ENCODE measurements around the gene RPTOR.

Gene RPTOR

GRCh38 chr17:80855196-80855947 lies 310.7 kb downstream of the RPTOR start:
- peak in 1 of 5 experiments; percentile 70 for DNase-seq

GRCh38 chr17:80855948-80856862 lies 311.6 kb downstream of the RPTOR start:
- DNase-seq: peak in 3 of 5 experiments; percentile 42 to 99 (median 78)

GRCh38 chr17:80856863-80857755 lies 312.5 kb downstream of the RPTOR start:
- no peak for DNase-seq

GRCh38 chr17:80857756-80858171 lies 313.1 kb downstream of the RPTOR start:
- DNase-seq: no peak

- no peak for DNase-seq
Measured at GRCh38 chr17:80858301-80859001, 313.8 kb downstream of the RPTOR start.

GRCh38 chr17:80859002-80859941 lies 314.6 kb downstream of the RPTOR start:
- no peak for DNase-seq

GRCh38 chr17:80860101-80860671 lies 315.5 kb downstream of the RPTOR start:
- no peak for DNase-seq

GRCh38 chr17:80860703-80861417 lies 316.2 kb downstream of the RPTOR start:
- DNase-seq: no peak

- DNase-seq: no peak
Measured at GRCh38 chr17:80861418-80861815, 316.8 kb downstream of the RPTOR start.

- peak in 3 of 5 experiments; percentile 37 to 86 (median 43) for DNase-seq
Measured at GRCh38 chr17:80861892-80862291, 317.3 kb downstream of the RPTOR start.

- DNase-seq: no peak
Measured at GRCh38 chr17:80862481-80862961, 317.9 kb downstream of the RPTOR start.

- no peak for DNase-seq
Measured at GRCh38 chr17:80862978-80863377, 318.3 kb downstream of the RPTOR start.

- no peak for DNase-seq
Measured at GRCh38 chr17:80863626-80864025, 319.0 kb downstream of the RPTOR start.

GRCh38 chr17:80864751-80865150 lies 320.1 kb downstream of the RPTOR start:
- no peak for DNase-seq

GRCh38 chr17:80866050-80866793 lies 321.6 kb downstream of the RPTOR start:
- peak in 4 of 5 experiments; percentile 22 to 72 (median 48) for DNase-seq

GRCh38 chr17:80868022-80868609 lies 323.5 kb downstream of the RPTOR start:
- no peak for DNase-seq

- no peak for DNase-seq
Measured at GRCh38 chr17:80869481-80870145, 325.0 kb downstream of the RPTOR start.

GRCh38 chr17:80870401-80870800 lies 325.8 kb downstream of the RPTOR start:
- DNase-seq: no peak
